Nephron (organoid): ENCODE measurements around the gene CAMTA1.

Experiments
- H3K27ac Mint-ChIP-seq, 3 experiments: 2 replicates each; pipeline ENCODE4 v1.8.0; 2020; ENCODE audit warnings: mixed read lengths in 3 of 3, mild to moderate bottlenecking in 2 of 3, moderate library complexity in 1 of 3
- H3K27me3 Mint-ChIP-seq: 2 replicates; pipeline ENCODE4 v1.8.0; 2021; ENCODE audit warnings: low read depth, mild to moderate bottlenecking, moderate library complexity, mixed read lengths
- H3K36me3 Mint-ChIP-seq: 2 replicates; pipeline ENCODE4 v1.8.0; 2020; ENCODE audit warnings: low read depth, mixed read lengths
- H3K4me1 Mint-ChIP-seq: 2 replicates; pipeline ENCODE4 v1.8.0; 2020; ENCODE audit warnings: mixed read lengths
- H3K4me3 Mint-ChIP-seq, 3 experiments: 2 replicates each; pipeline ENCODE4 v1.8.0; 2020; ENCODE audit warnings: mild to moderate bottlenecking in 3 of 3, mixed read lengths in 3 of 3, moderate library complexity in 2 of 3
- H3K9me3 Mint-ChIP-seq: 2 replicates; pipeline ENCODE4 v1.8.0; 2020; ENCODE audit warnings: mixed read lengths
- CTCF ChIP-seq, 3 experiments: fragments of 200-600 bp; sonication (generic); IDR thresholded peaks; one replicate each; pipeline ENCODE4 v1.5.0; 2021; ENCODE audit warnings: antibody characterized with exemption in 3 of 3; ENCODE audit not compliant: unreplicated experiment in 3 of 3

CAMTA1 gene

GRCh38 chr1:7540816-7541215 is 755.6 kb downstream of the CAMTA1 start:
- H3K36me3 Mint-ChIP-seq = no peaks in the 10 kb centered on the region
- peaks cover 24% of the 10 kb centered on the region for H3K27me3 Mint-ChIP-seq
- H3K4me3 Mint-ChIP-seq = no peak overlapping the region
- H3K27ac Mint-ChIP-seq = peak overlapping the region in 1 of 3 experiments; percentile 30
- H3K4me1 Mint-ChIP-seq = peaks cover 54% of the 10 kb centered on the region
- no peak for TF ChIP-seq CTCF (IDR thresholded peaks at IDR 0.05; ENCODE audit: unreplicated experiment in 3 of 3)
- H3K9me3 Mint-ChIP-seq = peaks cover 4% of the 10 kb centered on the region

- H3K36me3 Mint-ChIP-seq = no peaks in the 10 kb centered on the region
- H3K9me3 Mint-ChIP-seq = peaks cover 4% of the 10 kb centered on the region
- TF ChIP-seq CTCF (IDR thresholded peaks at IDR 0.05; ENCODE audit: unreplicated experiment in 3 of 3) = no peak
- H3K4me3 Mint-ChIP-seq = no peak overlapping the region
- peaks cover 46% of the 10 kb centered on the region for H3K4me1 Mint-ChIP-seq
- H3K27me3 Mint-ChIP-seq = peaks cover 20% of the 10 kb centered on the region
- no peak overlapping the region for H3K27ac Mint-ChIP-seq
Observed at GRCh38 chr1:7541629-7542028, 756.4 kb downstream of the CAMTA1 start.

- Mint-ChIP-seq H3K27me3 (peaks cover 10% of the 10 kb centered on the region), H3K9me3 (peaks cover 8% of the 10 kb centered on the region), H3K27ac (no peak overlapping the region), H3K4me3 (no peak overlapping the region), H3K4me1 (peaks cover 33% of the 10 kb centered on the region), H3K36me3 (no peaks in the 10 kb centered on the region)
- no peak for TF ChIP-seq CTCF (IDR thresholded peaks at IDR 0.05; ENCODE audit: unreplicated experiment in 3 of 3)
Observed at GRCh38 chr1:7543718-7544090, 758.5 kb downstream of the CAMTA1 start.

GRCh38 chr1:7549277-7550161 is 764.3 kb downstream of the CAMTA1 start:
- Mint-ChIP-seq H3K27ac (peak overlapping the region; percentile 38 to 87 (median 71)), H3K4me3 (peak overlapping the region in 2 of 3 experiments; percentile 1 to 16)

GRCh38 chr1:7550261-7550865 is 765.1 kb downstream of the CAMTA1 start:
- Mint-ChIP-seq H3K27ac (peak overlapping the region; percentile 38 to 87 (median 71)), H3K9me3 (peaks cover 11% of the 10 kb centered on the region), H3K36me3 (peaks cover 9% of the 10 kb centered on the region), H3K4me3 (peak overlapping the region in 1 of 3 experiments; percentile 1), H3K4me1 (peaks cover 49% of the 10 kb centered on the region), H3K27me3 (peaks cover 15% of the 10 kb centered on the region)
- no peak for TF ChIP-seq CTCF (IDR thresholded peaks at IDR 0.05; ENCODE audit: unreplicated experiment in 3 of 3)

More at GRCh38 chr1:7549277-7550161, 764.3 kb downstream of the CAMTA1 start:
- Mint-ChIP-seq H3K4me1 (peaks cover 46% of the 10 kb centered on the region), H3K9me3 (peaks cover 12% of the 10 kb centered on the region), H3K36me3 (peaks cover 8% of the 10 kb centered on the region), H3K27me3 (peaks cover 9% of the 10 kb centered on the region)
- no peak for TF ChIP-seq CTCF (IDR thresholded peaks at IDR 0.05; ENCODE audit: unreplicated experiment in 3 of 3)
